HUES48 (cell line): ENCODE results near the gene TRIM50.
"Not testable (repeated sequence)": the region's sequence is repeated elsewhere in the genome, so short reads cannot be mapped to it uniquely, and the experiment has no call there.

Source experiments
- H3K27ac ChIP-seq: one replicate; pipeline ENCODE4 v1.7.0; 2013; ENCODE audit warnings: low read depth, low read length, inconsistent platforms
- H3K27me3 ChIP-seq: 2 replicates; pipeline ENCODE4 v1.6.1; 2013; ENCODE audit warnings: mild to moderate bottlenecking, low read length; ENCODE audit not compliant: control insufficient read depth, insufficient read depth
- H3K36me3 ChIP-seq: 2 replicates; pipeline ENCODE4 v1.6.1; 2013; ENCODE audit warnings: low read length; ENCODE audit not compliant: control insufficient read depth, insufficient read depth
- H3K4me1 ChIP-seq: 2 replicates; pipeline ENCODE4 v1.6.1; 2013; ENCODE audit warnings: mild to moderate bottlenecking, low read length; ENCODE audit not compliant: control insufficient read depth, insufficient read depth
- H3K4me3 ChIP-seq: 2 replicates; pipeline ENCODE4 v1.5.1; 2013; ENCODE audit warnings: mild to moderate bottlenecking, low read depth, low read length
- H3K9ac ChIP-seq: 2 replicates; pipeline ENCODE4 v1.6.1; 2013; ENCODE audit warnings: mild to moderate bottlenecking, low read depth, low read length, moderate library complexity
- H3K9me3 ChIP-seq: 2 replicates; pipeline ENCODE4 v1.6.1; 2013; ENCODE audit warnings: low read length; ENCODE audit not compliant: control insufficient read depth, insufficient read depth

Gene TRIM50

DNA sequence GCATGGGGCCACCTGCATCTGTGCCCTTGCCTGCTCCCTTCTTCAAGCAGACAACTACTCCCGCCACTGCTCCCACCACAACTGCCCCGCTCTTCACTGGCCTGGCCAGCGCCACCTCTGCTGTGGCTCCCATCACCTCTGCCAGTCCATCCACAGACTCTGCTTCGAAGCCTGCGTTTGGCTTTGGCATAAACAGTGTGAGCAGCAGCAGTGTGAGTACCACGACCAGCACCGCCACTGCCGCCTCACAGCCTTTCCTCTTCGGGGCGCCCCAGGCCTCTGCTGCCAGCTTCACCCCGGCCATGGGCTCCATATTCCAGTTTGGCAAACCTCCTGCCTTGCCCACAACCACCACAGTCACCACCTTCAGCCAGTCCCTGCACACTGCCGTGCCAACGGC is 30.6 kb downstream of the TRIM50 start:
- H3K27me3 ChIP-seq, H3K27ac ChIP-seq, H3K4me1 ChIP-seq, H3K36me3 ChIP-seq, H3K4me3 ChIP-seq, H3K9me3 ChIP-seq, H3K9ac ChIP-seq: not testable (repeated sequence)

DNA sequence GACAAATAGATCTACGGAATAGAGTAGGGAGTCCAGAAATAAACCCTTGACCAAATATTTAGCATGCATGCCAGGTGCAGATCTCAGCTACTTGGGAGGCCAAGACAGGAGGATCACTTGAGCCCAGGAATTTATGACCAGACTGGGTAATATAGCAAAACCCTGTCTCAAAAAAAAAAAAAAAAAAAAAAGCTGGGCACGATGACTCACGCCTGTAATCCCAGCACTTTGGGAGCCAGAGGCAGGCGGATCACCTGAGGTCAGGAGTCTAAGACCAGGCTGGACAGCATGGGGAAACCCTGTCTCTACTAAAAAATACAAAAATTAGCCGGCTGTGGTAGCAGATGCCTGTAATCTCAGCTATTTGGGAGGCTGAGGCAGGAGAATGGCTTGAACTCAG is 50.7 kb downstream of the TRIM50 start:
- not testable (repeated sequence) for H3K4me1 ChIP-seq, H3K36me3 ChIP-seq, H3K9me3 ChIP-seq, H3K4me3 ChIP-seq, H3K9ac ChIP-seq, H3K27me3 ChIP-seq, H3K27ac ChIP-seq

DNA sequence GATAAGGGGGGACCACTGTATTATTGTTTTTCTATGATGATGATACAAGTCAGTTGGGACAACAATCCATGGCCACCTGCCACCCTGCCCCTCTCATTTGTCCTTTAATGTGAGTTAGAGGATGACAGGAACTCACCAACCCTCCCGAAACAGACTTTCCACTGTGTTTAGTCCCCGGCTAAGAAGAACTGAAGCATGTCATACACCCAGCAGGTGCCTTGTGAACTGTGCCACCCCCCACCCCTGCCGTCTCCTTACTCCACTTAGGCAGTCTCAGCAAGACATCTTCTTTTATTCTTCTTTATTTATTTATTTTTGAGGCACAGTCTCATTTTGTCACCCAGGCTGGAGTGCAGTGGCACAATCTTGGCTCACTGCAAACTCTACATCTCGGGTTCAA is 60.1 kb downstream of the TRIM50 start:
- not testable (repeated sequence) for H3K4me1 ChIP-seq, H3K4me3 ChIP-seq, H3K27ac ChIP-seq, H3K36me3 ChIP-seq, H3K9ac ChIP-seq, H3K9me3 ChIP-seq, H3K27me3 ChIP-seq

DNA sequence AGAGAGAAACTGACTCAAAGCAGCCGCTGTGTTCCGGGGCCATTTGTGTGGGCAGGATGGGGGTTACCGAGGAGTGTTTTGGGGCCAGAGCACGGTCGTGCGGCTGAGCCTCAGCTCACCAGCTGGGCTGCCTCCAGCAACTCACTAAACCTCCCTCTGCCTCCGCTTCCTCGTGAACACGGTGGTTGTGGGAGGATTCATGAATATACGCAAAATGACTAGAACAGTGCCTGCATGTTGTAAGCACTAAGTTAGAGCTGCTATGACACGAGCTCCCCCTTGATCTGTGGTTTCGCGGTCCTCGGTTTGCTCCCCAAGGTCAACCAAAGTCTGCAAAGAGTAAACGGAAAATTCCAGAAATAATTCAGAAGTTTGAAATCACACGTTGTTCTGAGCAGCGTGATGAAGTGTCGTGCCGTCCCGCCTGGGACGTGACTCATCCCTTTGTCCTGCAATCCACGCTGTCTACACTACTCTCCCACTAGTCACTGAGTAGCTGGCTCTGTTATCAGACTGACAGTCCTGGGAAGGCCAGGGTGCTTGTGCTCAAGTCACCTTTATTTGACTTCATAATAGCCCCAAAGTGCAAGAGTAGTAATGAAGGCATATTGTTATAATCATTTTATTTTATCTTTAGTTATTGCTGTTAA is 61.0 kb downstream of the TRIM50 start:
- not testable (repeated sequence) for H3K27me3 ChIP-seq, H3K9me3 ChIP-seq, H3K27ac ChIP-seq, H3K4me1 ChIP-seq, H3K4me3 ChIP-seq, H3K9ac ChIP-seq, H3K36me3 ChIP-seq
